ENCODE data around the gene RAB4A.
"Not testable (repeated sequence)": the region's sequence is repeated elsewhere in the genome, so short reads cannot be mapped to it uniquely, and the experiment has no call there.

RAB4A gene

GRCh38 chr1:229296541-229296941 lies 25.6 kb downstream of the RAB4A start:
- no peak for DNase-seq (ENCODE audit: low read depth in 2 of 2, low spot score in 1 of 2)

- DNase-seq (ENCODE audit: low read depth in 2 of 2, low spot score in 1 of 2), result no peak
Observed at GRCh38 chr1:229297746-229298145, 26.8 kb downstream of the RAB4A start.

- DNase-seq (ENCODE audit: low read depth in 2 of 2, low spot score in 1 of 2), result no peak
Observed at GRCh38 chr1:229298420-229298819, 27.5 kb downstream of the RAB4A start.

- no peak for DNase-seq (ENCODE audit: low read depth in 2 of 2, low spot score in 1 of 2)
Observed at GRCh38 chr1:229298887-229299503, 28.1 kb downstream of the RAB4A start.

GRCh38 chr1:229300099-229300757 lies 29.3 kb downstream of the RAB4A start:
- no peak for DNase-seq (ENCODE audit: low read depth in 2 of 2, low spot score in 1 of 2)

- DNase-seq (ENCODE audit: low read depth in 2 of 2, low spot score in 1 of 2), result no peak
Observed at GRCh38 chr1:229302740-229303139, 31.8 kb downstream of the RAB4A start.

- DNase-seq (ENCODE audit: low read depth in 2 of 2, low spot score in 1 of 2), result no peak
Observed at GRCh38 chr1:229303855-229304254, 32.9 kb downstream of the RAB4A start.

GRCh38 chr1:229305392-229305791 lies 34.5 kb downstream of the RAB4A start:
- no peak for DNase-seq (ENCODE audit: low read depth in 2 of 2, low spot score in 1 of 2)

GRCh38 chr1:229309074-229309473 lies 38.2 kb downstream of the RAB4A start:
- no peak for DNase-seq (ENCODE audit: low read depth in 2 of 2, low spot score in 1 of 2)

GRCh38 chr1:229309684-229310083 lies 38.8 kb downstream of the RAB4A start:
- DNase-seq (ENCODE audit: low read depth in 2 of 2, low spot score in 1 of 2), result no peak

- no peak for DNase-seq (ENCODE audit: low read depth in 2 of 2, low spot score in 1 of 2)
Observed at GRCh38 chr1:229310833-229311232, 39.9 kb downstream of the RAB4A start.

GRCh38 chr1:229316166-229316565 lies 45.3 kb downstream of the RAB4A start:
- no peak for DNase-seq (ENCODE audit: low read depth in 2 of 2, low spot score in 1 of 2)

- no peak for DNase-seq (ENCODE audit: low read depth in 2 of 2, low spot score in 1 of 2)
Observed at GRCh38 chr1:229318056-229318455, 47.1 kb downstream of the RAB4A start.

- no peak for DNase-seq (ENCODE audit: low read depth in 2 of 2, low spot score in 1 of 2)
Observed at GRCh38 chr1:229319487-229319886, 48.6 kb downstream of the RAB4A start.

GRCh38 chr1:229323201-229323600 lies 52.3 kb downstream of the RAB4A start:
- no peak for DNase-seq (ENCODE audit: low read depth in 2 of 2, low spot score in 1 of 2)

GRCh38 chr1:229323885-229324553 lies 53.1 kb downstream of the RAB4A start:
- no peak for DNase-seq (ENCODE audit: low read depth in 2 of 2, low spot score in 1 of 2)

- no peak for DNase-seq (ENCODE audit: low read depth in 2 of 2, low spot score in 1 of 2)
Observed at GRCh38 chr1:229325401-229325800, 54.5 kb downstream of the RAB4A start.

GRCh38 chr1:229325853-229326487 lies 55.1 kb downstream of the RAB4A start:
- no peak for DNase-seq (ENCODE audit: low read depth in 2 of 2, low spot score in 1 of 2)

- DNase-seq (ENCODE audit: low read depth in 2 of 2, low spot score in 1 of 2), result no peak
Observed at GRCh38 chr1:229326601-229327000, 55.7 kb downstream of the RAB4A start.

- DNase-seq (ENCODE audit: low read depth in 2 of 2, low spot score in 1 of 2), result not testable (repeated sequence)
Observed at GRCh38 chr1:229327765-229328164, 56.9 kb downstream of the RAB4A start.

GRCh38 chr1:229328598-229329362 lies 57.9 kb downstream of the RAB4A start:
- no peak for DNase-seq (ENCODE audit: low read depth in 2 of 2, low spot score in 1 of 2)
